Pons (tissue), 1 donor: ENCODE measurements around the gene HERC6.
"Not testable (repeated sequence)": the region's sequence is repeated elsewhere in the genome, so short reads cannot be mapped to it uniquely, and the experiment has no call there.

Source experiments
- DNase-seq: peaks from one replicate; pipeline ENCODE4 v3.0.0-alpha.2; 2016; ENCODE audit warnings: low spot score

The HERC6 gene

GRCh38 chr4:88390128-88390527 is 11.5 kb downstream of the HERC6 start:
- no peak for DNase-seq

GRCh38 chr4:88391703-88392102 is 13.1 kb downstream of the HERC6 start:
- no peak for DNase-seq

DNA sequence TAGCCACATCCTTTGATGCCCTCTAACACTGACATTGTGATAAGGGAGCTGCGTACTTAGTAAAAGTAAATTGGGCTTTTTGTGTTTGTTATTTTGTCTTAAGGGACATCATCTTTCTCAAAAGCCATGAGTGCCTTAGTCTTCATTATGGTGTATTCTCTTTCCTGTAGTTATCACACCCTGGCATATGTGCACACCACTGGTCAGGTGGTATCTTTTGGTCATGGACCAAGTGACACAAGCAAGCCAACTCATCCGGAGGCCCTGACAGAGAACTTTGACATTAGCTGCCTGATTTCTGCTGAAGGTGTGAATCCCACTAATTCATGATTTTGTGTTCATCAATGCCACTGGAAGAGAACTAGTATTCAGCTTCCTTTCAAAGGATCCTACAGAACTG is 18.0 kb downstream of the HERC6 start:
- no peak for DNase-seq

- no peak for DNase-seq
Observed at GRCh38 chr4:88398381-88398780, 19.7 kb downstream of the HERC6 start.

DNA sequence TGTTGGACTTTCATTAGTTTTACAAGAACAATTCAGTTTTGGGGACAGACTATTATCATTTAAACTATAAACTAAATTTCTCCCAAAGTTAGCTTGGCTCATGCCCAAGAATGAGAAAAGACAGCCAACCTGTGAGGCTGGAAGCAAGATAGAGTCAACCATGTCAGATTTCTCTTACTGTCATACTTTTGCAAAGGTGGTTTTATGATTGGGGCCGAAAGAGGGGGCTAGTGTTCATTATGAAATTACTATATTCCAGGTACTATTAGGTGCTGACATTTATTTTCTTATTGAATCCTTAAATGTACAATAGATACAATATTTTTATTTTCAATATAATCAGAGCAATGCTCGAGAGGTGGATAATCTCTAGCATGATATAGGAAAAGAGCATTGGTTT is 30.6 kb downstream of the HERC6 start:
- DNase-seq = no peak

DNA sequence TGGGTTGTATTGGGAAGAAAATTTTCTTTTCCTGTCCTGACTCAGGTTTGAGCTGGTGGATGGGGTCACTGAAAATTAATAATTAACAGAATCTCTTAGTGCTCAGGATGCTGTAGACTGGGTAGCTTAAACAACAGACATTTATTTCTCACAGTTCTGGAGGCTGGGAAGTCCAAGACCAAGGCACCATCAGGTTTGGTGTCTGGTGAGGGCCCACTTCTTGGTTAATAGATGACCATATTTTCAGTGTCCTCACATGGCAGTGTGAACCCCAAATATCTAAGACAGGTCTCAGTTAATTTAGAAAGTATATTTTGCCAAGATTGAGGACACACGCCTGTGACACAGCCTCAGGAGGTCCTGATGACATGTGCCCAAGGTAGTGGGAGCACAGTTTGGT is 31.1 kb downstream of the HERC6 start:
- DNase-seq = no peak

GRCh38 chr4:88411491-88412096 is 32.9 kb downstream of the HERC6 start:
- no peak for DNase-seq

GRCh38 chr4:88413801-88414200 is 35.1 kb downstream of the HERC6 start:
- DNase-seq = no peak

DNA sequence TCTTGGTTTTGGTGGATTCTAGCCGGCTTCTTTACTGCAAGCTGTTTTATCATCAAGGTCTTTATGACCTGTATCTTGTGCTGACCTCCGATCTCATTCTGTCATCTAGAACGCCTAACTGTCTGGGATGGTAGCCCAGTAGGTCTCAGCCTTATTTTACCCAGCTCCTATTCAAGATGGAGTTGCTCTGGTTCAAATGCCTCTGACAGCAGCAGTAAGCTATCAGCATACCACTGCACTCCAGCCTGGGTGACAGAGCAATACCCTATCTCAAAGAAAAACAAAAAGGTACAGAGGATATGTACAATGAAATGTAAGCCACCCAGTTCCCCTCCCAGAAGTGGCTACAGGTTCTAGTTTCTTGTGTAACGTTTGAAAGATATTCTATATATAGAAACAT is 36.1 kb downstream of the HERC6 start:
- DNase-seq = no peak

- DNase-seq = no peak
Observed at GRCh38 chr4:88415982-88416381, 37.3 kb downstream of the HERC6 start.

- DNase-seq = no peak
Observed at GRCh38 chr4:88418411-88418810, 39.8 kb downstream of the HERC6 start.

DNA sequence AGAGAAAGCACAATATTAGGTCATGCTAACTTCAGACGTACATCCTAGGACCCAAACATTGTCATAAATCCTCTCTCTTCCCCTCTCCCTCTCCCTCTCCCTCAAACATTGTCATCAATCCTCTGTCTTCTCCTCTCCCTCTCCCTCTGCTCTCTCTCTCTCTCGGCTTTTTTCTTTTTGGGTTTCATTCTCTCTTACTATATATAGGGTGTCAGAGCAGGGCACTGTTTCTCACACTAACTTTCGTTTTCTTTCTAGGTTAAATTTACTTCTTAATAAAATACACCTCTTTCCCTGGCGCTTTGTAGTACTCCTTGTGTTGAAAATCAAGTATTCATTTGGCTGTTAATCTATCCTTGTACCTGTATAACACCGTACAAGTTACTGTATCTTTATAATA is 41.2 kb downstream of the HERC6 start:
- DNase-seq = no peak

DNA sequence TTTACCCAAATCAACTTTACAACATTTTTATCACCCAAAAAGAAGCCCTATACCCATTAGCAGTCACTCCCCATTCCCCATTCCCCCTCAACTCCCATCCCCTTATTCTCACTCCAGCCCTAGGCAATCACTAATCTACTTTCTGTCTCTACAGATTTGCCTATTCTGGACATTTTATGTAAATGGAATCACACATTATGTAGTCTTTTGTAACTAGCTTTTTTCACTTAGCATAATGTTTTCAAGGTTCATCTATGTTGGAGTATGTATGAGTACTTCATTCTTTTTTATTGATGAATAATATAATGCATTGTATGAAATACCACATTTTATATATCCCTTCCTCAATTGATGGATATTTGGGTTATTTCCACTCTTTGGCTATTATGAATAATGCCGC is 42.2 kb downstream of the HERC6 start:
- no peak for DNase-seq

- DNase-seq = no peak
Observed at GRCh38 chr4:88422403-88422802, 43.8 kb downstream of the HERC6 start.

- DNase-seq = no peak
Observed at GRCh38 chr4:88429401-88429800, 50.7 kb downstream of the HERC6 start.

GRCh38 chr4:88435987-88436693 is 57.5 kb downstream of the HERC6 start:
- DNase-seq = no peak

- not testable (repeated sequence) for DNase-seq
Observed at GRCh38 chr4:88437873-88438272, 59.2 kb downstream of the HERC6 start.

- no peak for DNase-seq
Observed at GRCh38 chr4:88439161-88439760, 60.6 kb downstream of the HERC6 start.

DNA sequence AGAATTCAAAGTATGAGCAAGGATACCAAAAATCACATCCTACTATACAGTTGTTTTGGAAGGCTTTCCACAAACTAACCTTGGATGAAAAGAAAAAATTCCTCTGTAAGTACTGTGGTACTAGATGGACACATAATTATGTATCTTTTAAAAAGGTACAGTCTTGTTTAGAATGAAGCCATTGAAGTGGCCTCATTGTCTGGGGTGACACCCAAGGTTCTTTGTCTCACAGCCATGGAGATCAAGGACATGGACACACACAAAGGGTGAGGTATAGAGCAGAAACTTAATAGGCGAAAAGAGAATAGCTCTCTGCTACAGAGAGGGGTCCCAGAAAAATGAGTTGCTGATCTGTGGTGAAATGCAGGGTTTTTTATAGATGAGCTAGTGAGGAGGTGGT is 61.5 kb downstream of the HERC6 start:
- DNase-seq = no peak

DNA sequence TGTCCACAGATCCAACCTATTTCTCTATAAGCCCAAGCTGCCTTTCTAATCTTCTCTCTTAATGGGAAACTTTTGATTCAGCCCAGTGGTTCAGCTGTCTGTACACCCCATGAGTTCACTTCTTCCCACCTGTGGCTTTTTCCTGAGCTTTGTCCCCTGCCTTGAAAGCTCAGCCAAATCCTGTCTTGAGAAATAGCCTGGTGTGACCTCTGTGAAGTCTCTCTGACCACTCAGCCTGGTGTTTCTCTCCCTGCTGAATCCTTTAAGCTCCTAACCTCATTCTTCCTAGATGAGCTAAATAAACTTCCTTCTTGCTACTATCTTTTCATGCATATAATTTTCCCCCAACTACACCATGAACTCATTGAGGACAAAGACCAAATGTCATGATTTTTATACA is 63.0 kb downstream of the HERC6 start:
- DNase-seq = no peak

GRCh38 chr4:88442689-88443191 is 64.1 kb downstream of the HERC6 start:
- no peak for DNase-seq

DNA sequence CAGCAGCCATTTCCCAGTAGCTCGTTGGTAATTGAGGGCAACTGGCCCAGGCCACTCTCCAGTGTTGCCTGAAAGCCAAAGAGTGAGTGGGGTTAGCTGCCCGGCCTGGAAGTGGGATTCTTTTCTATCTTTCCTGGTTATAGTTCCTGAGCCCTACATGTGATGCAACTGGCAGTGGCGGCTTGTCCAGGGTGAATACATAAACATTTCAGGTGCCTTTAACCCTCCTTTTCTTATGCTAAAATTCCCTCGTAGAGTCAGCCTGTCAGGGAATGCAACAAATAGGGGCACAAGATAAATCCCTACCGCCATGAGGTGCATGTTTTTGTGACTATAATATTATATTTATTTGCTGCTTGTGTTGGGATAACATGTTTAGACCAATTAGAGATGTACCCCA is 64.8 kb downstream of the HERC6 start:
- no peak for DNase-seq

DNA sequence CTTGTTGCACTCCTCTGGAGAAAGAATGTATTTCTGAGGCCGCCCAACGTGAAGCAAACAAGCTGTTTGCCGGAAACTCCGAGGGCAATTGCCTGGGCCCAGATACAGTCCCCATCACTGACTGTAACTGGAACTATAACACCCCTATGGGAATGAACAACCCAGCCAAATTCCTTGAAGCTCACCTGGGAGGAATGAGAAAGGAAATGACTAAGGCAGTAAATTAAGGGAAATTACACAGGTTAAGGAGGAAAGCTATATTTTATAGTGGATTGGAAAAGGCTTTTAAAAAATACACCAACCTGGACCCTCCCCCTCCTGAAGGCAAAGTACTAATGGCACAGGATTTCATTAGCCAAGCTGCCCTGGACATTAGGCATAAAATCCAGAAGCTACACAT is 66.6 kb downstream of the HERC6 start:
- no peak for DNase-seq

GRCh38 chr4:88446124-88446523 is 67.5 kb downstream of the HERC6 start:
- no peak for DNase-seq
